ENCODE data around the gene CAPN11. TPM values are rescaled to one million over a fixed set of nuclear protein-coding genes. Genes with fewer than 3 reads are reported as not detected.

The CAPN11 gene
- total RNA-seq, 4 donors from 2014 or later: 0.42 TPM; not detected in 3

GRCh38 chr6:44220913-44221290 lies 62.3 kb downstream of the CAPN11 start:
- TF ChIP-seq, protein P1, sequence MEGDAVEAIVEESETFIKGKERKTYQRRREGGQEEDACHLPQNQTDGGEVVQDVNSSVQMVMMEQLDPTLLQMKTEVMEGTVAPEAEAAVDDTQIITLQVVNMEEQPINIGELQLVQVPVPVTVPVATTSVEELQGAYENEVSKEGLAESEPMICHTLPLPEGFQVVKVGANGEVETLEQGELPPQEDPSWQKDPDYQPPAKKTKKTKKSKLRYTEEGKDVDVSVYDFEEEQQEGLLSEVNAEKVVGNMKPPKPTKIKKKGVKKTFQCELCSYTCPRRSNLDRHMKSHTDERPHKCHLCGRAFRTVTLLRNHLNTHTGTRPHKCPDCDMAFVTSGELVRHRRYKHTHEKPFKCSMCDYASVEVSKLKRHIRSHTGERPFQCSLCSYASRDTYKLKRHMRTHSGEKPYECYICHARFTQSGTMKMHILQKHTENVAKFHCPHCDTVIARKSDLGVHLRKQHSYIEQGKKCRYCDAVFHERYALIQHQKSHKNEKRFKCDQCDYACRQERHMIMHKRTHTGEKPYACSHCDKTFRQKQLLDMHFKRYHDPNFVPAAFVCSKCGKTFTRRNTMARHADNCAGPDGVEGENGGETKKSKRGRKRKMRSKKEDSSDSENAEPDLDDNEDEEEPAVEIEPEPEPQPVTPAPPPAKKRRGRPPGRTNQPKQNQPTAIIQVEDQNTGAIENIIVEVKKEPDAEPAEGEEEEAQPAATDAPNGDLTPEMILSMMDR (IDR thresholded peaks at IDR 0.05 in 4 of 5, conservative IDR thresholded peaks at IDR 0.05 in 1 of 5): no peak
- TF ChIP-seq POLR2A (IDR thresholded peaks at IDR 0.05): no peak
- Histone ChIP-seq H3K4me3 (no peak overlapping the region), H3K27me3 (no peaks in the 10 kb centered on the region), H3K4me1 (peaks cover 71 to 83% of the 10 kb centered on the region in 2 donors), H3K36me3 (no peaks in the 10 kb centered on the region), H3K9me3 (no peaks in the 10 kb centered on the region), H3K27ac (peak overlapping the region; percentile 95 to 99 (median 98))
- intact Hi-C loops (cut with DNase I; ENCODE audit: low total_unique reads) (loop anchor here (1.0 to 5.0 kb wide), 2 partner anchors 13 to 449 kb away; partner anchors contain the start of gene VEGFA), in situ Hi-C loops (cut with MboI; ENCODE audit: low sequenced_read_pairs in 4 of 4) (no loop called here)
- DNase-seq (no peak), ATAC-seq (no peak)

GRCh38 chr6:44221291-44221960 lies 62.8 kb downstream of the CAPN11 start:
- H3K27me3 ChIP-seq: no peaks in the 10 kb centered on the region
- peak overlapping the region in 2 of 4 donors; percentile 21 to 62 for H3K4me3 ChIP-seq
- H3K9me3 ChIP-seq: no peaks in the 10 kb centered on the region
- ATAC-seq: peak; percentile 77 to 79
- peak overlapping the region; percentile 95 to 99 (median 98) for H3K27ac ChIP-seq
- peak; percentile 49 to 58 for TF ChIP-seq POLR2A (IDR thresholded peaks at IDR 0.05)
- TF ChIP-seq, protein P1 (IDR thresholded peaks at IDR 0.05 in 4 of 5, conservative IDR thresholded peaks at IDR 0.05 in 1 of 5): peak; percentile 51 to 89 (median 72)
- H3K36me3 ChIP-seq: no peaks in the 10 kb centered on the region
- peak; percentile 94 to 96 for DNase-seq
- intact Hi-C loops (cut with DNase I; ENCODE audit: low total_unique reads): loop anchor here (1.0 to 5.0 kb wide), 2 partner anchors 13 to 449 kb away; partner anchors contain the start of gene VEGFA
- in situ Hi-C loops (cut with MboI; ENCODE audit: low sequenced_read_pairs in 4 of 4): no loop called here
- H3K4me1 ChIP-seq: peaks cover 71 to 88% of the 10 kb centered on the region in 2 donors

GRCh38 chr6:44221961-44222335 lies 63.3 kb downstream of the CAPN11 start:
- intact Hi-C loops (cut with DNase I; ENCODE audit: low total_unique reads) (loop anchor here (1.0 to 5.0 kb wide), 2 partner anchors 12 to 450 kb away; partner anchors contain the start of gene VEGFA), in situ Hi-C loops (cut with MboI; ENCODE audit: low sequenced_read_pairs in 4 of 4) (no loop called here)
- H3K27ac ChIP-seq: peak overlapping the region; percentile 95 to 99 (median 98)
- no peaks in the 10 kb centered on the region for H3K27me3 ChIP-seq
- peaks cover 71 to 89% of the 10 kb centered on the region in 2 donors for H3K4me1 ChIP-seq
- no peaks in the 10 kb centered on the region for H3K36me3 ChIP-seq
- TF ChIP-seq POLR2A (IDR thresholded peaks at IDR 0.05): no peak
- TF ChIP-seq, protein P1 (IDR thresholded peaks at IDR 0.05 in 4 of 5, conservative IDR thresholded peaks at IDR 0.05 in 1 of 5): no peak
- peak overlapping the region in 2 of 4 donors; percentile 21 to 62 for H3K4me3 ChIP-seq
- no peak for DNase-seq
- ATAC-seq: no peak
- H3K9me3 ChIP-seq: no peaks in the 10 kb centered on the region

DNA sequence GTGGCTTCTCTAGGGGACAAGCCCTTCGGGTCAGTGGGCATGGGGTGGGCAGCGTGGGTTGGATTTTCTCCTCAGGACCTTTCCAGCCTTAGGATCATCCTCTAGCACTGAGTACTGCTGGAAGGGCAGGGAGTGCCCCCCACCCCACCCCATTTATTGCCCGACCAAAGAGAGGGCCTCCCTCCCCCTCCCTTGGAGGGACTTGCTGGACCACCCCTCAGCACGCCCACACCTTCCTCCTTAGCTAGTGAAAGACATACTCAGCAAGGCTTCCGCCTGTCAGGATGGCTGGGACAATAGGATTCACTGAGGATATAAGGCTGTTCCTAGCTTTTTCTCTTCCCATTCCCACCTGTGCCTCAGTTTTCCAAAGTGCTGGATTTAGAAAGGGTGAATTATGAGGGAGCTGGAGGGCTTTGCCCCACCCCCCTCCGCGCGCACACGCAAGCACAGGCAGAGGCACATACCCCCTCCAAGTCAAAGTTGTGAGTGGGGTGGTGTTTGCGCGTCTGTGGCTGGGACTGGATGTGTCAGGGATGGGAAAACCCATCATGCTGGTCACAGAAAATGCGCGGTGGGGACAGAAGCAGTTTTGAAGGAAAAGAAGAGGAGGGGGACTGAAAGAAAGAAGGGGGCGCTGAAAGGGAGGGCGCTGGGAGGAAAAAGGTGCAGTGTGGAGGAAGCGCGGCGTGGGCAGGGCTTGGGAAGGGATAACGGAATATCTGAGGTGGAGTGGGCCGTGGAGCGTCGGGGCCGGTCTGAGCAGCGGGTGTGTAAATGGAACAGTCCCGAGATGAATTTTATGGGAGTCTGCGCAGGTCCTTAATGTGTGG lies 64.1 kb downstream of the CAPN11 start:
- H3K9me3 ChIP-seq: no peaks in the 10 kb centered on the region
- H3K36me3 ChIP-seq: no peaks in the 10 kb centered on the region
- no peak for TF ChIP-seq POLR2A (IDR thresholded peaks at IDR 0.05)
- TF ChIP-seq, protein P1 (IDR thresholded peaks at IDR 0.05 in 4 of 5, conservative IDR thresholded peaks at IDR 0.05 in 1 of 5): no peak
- ATAC-seq (peak; percentile 3), DNase-seq (no peak)
- in situ Hi-C loops (cut with MboI; ENCODE audit: low sequenced_read_pairs in 4 of 4): no loop called here
- peaks cover 71 to 89% of the 10 kb centered on the region in 2 donors for H3K4me1 ChIP-seq
- peak overlapping the region; percentile 95 to 99 (median 98) for H3K27ac ChIP-seq
- intact Hi-C loops (cut with DNase I; ENCODE audit: low total_unique reads): loop anchor here (1.0 to 5.0 kb wide), 2 partner anchors 24 to 450 kb away; partner anchors contain the start of gene VEGFA
- H3K27me3 ChIP-seq: no peaks in the 10 kb centered on the region
- H3K4me3 ChIP-seq: peak overlapping the region; percentile 61 to 85 (median 70)

Data from gastrocnemius medialis (tissue), 4 donors.